GM18517 (cell line): Measurements from ENCODE around the gene ATP6AP1.

Experiments used
- ATAC-seq: cut with Tn5 transposase; IDR thresholded peaks from one replicate; pipeline ENCODE4 v1.9.1; 2021; ENCODE audit warnings: mild to moderate bottlenecking, moderate library complexity; ENCODE audit not compliant: unreplicated experiment

ATP6AP1 gene

DNA sequence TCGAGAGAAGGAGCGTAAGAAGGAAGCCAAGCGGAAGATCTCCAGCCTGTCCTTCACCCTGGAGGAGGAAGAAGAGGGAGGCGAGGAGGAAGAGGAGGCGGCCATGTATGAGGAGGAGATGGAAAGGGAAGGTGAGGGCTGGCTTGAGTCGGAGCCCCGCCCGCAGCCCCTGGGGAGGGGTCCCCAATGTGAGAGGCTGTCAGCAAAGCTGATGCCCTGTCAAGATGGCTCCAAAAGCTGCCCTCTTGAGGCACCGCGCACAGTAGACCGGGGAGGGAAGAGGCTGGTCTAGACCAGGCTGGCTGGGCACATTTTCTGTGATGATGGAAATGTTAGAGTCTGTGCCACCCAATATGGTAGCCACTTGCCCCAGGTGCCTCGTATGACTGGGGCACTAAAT is 18.0 kb downstream of the ATP6AP1 start:
- no peak for ATAC-seq

DNA sequence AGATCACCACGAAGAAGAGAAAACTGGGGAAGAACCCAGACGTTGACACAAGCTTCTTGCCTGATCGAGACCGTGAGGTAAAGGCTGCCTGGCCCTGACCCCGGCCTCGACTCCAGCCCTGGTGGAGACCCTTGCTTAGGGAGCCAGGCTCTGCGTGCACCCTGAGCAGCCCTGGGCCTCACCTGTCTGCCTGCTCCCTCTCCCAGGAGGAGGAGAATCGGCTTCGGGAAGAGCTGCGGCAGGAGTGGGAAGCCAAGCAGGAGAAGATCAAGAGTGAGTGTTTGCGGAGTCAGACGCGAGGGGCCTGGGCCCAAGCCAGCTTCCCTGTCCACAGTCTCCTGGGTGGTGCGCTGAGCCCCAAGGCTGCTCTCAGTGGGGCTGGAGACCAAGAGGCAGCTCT is 20.0 kb downstream of the ATP6AP1 start:
- no peak for ATAC-seq

DNA sequence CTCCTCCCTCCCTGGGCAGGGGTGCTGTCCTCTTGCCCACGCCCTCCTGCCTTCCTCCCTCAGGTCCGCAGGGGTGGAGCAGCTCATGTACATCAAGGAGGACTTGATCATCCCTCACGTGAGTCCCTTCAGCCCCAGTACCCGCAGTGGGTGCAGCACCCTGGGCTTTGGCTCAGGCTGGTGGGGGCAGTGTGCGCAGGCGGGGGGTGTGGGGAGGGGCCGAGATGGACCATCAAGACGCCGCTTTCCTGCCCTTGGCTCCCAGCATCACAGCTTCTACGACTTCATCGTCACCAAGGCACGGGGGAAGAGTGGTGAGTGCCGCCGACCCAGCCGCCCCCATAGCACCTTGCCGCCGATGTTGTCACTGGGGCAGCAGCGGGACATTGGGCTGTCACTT is 21.1 kb downstream of the ATP6AP1 start:
- no peak for ATAC-seq

DNA sequence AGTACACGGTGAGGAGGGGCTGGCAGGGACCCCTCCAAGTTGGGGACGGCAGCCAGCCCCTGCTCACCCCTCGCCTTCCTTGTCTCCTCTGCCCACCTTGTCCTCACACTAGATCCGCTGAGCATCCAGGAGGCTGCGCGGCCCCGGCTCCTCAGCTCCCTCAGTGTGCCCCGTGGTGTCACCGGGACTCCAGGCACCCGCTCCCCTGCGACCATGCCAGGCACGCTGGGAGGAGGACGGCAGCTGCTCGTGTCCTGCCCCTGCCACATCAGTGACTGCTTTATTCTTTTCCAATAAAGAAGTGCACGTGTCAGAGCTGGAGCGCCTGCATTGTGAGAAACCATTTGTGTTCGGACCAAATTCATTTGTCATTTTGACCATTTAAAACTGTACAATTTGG is 21.8 kb downstream of the ATP6AP1 start:
- ATAC-seq: no peak

DNA sequence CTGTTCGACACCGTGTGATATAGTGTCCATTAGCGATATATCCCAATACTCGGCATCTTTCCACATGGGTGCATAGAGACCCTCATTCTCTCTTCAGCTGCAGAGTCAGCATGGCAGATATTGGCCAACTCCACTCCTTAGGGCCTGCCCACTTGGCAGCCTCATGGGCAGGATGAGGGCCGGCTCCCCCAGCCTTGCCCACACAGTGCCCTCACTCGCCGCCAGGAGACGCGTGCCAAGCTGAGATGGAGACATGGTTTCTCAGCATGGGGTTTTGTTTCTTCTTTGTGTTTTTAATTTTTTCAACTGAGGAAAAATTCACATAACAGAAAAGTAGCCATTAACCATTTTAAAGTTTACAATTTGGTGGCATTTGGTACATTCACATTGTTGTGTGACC is 24.3 kb downstream of the ATP6AP1 start:
- no peak for ATAC-seq

DNA sequence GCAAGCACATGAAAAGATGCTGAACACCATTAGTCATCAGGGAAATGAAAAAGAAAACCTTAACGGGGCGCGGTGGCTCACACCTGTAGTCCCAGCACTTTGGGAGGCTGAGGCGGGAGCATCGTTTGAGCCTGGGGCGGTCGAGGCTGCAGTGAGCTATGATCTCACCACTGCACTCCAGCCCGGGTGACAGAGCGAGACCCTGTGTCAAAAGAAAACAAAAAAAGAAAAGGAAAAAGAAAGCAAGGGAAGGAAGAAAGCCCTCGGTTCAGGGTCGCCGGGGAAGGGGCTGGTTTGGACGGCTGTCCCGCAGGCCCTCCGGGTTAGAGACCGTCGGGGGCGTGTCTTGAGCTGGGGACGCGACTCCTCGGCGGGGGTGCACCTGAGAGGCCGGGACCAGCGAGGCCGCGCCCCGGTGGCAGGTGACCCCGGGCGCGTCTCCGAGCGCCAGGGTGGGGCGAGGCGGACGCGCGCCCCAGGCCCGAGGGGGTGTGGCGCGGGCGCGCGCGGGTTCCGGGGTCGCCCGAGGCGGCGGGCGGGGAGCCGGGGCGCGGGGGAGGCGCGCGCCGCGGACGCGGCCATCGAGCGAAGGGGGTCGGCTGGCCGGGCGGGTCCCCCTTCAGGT is 29.1 kb downstream of the ATP6AP1 start:
- ATAC-seq: no peak

DNA sequence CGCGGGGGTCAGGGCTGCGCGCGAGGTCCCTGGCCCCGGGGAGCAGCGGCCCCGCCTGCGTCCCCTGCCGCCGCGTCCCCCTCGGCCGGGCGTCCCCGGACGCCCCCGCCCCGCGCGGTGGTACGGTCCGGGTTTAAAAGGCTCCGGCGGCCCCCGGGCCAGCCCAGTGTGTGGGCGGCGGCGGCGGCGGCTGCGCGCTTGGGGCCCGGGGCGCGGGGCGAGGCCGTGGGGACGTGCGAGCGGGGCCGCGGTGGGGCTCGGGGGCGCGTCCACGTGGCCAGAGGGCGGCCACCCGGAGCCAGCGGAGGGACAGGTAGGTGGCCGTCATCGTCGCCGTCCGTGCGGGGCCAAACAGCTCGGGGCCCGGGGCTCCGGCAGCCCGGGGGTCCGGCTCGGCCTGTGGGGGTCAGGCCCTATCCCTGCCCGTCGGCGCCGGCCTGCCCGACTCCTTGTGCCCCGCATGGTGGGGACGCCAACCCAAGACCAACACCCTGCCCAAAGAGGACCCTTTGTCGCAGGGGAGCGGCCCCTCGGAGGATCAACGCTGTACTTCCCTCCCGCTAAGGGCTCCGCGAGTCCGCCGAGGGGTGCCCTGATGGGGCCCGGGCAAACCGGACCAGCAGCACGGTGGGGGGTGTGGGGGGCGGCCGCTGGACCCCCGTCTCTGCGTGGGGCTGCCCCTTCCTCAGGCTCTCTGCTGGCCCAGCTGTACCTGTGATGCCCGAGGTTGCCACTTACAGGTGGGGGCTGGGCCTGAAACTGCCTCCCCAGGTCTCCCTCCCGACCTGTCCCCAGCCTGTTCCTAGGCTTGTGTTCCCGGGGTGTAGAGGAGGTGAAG is 29.9 kb downstream of the ATP6AP1 start, which contains the start of gene PLXNA3:
PLXNA3 (plus strand) TSS at position 166 of the 838 bp plus-strand sequence. CDS start 1,903 bp downstream, outside the sequence.
- no peak for ATAC-seq

DNA sequence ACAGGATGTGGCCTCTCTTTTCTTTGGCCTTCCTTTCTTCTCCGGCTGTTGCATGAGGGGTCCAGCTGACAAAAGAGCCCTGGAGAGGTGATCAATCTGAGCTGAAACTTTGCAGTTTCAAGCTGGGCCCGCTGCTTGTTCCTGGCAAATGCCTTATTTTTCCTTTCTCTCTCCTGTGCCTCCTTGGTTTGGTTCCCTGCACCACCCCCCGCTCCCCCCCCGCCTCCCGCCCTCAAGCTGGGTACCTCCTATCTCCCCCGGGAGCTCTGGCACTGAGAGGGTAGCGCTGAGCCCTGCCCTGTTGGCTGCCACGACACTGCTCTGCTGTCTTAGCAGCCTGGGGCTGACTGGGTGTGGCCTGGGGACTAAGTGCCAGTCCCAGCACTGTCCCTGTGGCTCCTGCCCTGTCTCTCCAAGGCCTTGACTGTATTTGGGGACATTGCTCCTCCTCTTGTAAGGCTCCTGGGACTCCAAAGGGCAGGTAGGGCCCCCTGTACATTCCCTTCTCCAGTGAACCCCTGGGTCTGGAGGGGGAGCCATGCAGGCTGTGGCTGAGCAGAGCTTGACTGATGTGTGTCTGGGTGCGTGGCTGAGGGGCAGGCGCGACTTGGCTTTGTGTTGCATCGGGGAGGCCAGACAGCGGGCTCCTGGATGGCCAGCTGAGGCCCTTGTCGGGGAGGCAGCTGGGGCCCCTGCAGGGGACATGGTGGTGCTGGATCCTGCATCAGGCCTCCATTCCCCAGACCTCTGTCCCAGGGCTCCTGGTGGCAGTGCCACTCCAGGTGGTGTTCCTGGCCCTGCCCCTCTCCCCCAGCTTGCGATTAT is 30.7 kb downstream of the ATP6AP1 start:
- ATAC-seq: no peak

DNA sequence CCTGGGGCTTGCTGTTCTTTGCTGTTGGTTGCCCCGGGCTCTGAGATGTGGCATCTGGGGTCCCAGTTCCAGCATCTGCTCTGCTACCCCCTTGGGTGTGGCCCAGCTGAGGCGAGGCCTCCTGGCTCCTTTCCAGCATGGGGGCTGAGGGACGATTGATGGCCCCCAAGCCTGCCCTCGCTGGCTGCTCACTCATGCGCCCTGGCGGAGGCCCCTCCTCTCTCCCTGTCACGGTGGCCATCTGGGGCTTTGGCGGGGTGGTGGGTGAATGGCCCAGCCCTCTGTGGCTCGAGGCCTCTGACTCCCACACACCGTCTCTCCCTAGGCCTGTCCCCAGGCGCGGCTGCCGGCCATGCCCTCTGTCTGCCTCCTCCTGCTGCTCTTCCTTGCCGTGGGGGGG is 31.4 kb downstream of the ATP6AP1 start:
- no peak for ATAC-seq

DNA sequence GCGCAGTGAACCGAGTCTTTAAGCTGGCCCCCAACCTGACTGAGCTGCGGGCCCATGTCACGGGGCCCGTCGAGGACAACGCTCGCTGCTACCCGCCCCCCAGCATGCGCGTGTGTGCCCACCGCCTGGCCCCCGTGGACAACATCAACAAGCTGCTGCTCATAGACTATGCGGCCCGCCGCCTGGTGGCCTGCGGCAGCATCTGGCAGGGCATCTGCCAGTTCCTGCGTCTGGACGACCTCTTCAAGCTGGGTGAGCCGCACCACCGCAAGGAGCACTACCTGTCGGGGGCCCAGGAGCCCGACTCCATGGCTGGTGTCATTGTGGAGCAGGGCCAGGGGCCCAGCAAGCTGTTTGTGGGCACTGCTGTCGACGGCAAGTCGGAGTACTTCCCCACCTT is 31.8 kb downstream of the ATP6AP1 start:
- no peak for ATAC-seq

DNA sequence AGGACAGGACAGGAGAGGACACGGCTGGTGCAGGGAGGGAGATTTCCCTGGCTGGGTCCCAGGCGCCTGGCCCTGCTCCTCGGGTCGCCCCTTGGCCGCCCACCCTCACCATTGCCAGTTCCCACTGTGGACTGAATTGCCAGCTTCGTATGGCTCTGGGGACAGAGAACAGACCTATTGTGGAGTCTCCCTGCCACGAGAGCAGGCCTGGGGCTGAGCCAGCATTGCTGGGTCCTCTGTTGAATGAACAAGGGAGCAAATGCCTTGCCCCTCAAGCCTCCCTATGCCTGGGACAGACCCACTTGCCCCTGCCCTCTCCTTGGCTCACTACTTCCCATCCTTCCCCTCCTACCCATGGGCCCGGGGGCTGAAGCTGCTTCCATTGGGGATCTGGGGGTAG is 33.9 kb downstream of the ATP6AP1 start:
- ATAC-seq: no peak

DNA sequence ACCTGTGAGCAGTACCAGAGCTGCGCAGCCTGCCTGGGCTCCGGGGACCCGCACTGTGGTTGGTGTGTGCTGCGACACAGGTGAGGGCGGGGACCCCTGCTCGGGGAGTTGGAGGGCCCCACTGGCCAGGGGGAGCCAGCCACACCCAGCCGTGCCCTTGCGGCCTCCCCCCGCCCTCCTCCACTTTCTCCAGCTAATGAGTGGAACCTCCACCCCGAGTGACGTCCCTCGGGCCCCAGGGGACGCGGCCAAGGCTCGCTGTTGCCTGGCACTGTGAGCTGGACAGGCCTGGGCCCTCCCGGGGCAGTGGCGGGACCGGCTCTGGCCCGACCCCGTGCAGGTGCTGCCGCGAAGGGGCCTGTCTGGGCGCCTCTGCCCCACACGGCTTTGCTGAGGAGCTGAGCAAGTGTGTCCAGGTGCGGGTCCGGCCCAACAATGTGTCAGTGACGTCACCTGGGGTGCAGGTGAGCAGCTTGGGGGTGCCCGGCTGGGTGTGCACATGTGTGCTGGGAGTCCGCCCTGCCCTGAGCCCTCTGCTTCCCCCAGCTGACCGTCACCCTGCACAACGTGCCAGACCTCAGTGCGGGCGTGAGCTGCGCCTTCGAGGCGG is 35.2 kb downstream of the ATP6AP1 start:
- no peak for ATAC-seq

DNA sequence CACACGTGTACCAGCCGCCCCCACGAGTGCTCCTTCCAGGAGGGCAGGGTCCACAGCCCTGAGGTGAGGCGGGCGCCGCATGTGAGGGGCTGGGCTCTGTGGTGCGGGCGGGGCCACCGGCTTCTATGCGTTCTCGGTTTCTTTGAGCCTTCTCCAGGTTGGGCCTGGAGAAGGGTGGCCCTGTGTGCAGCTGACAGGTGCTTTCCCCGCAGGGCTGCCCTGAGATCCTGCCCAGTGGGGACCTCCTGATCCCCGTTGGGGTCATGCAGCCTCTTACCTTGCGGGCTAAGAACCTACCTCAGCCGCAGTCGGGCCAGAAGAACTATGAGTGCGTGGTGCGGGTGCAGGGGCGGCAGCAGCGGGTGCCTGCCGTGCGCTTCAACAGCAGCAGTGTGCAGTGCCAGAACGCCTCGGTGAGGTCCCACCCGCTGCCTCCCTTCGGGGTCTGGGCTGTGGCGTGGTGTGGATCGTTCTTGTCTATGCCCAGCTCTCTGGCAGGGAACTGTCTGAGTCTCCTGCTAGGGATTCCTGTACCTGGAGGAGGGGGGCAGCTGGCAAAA is 36.4 kb downstream of the ATP6AP1 start:
- ATAC-seq: no peak

DNA sequence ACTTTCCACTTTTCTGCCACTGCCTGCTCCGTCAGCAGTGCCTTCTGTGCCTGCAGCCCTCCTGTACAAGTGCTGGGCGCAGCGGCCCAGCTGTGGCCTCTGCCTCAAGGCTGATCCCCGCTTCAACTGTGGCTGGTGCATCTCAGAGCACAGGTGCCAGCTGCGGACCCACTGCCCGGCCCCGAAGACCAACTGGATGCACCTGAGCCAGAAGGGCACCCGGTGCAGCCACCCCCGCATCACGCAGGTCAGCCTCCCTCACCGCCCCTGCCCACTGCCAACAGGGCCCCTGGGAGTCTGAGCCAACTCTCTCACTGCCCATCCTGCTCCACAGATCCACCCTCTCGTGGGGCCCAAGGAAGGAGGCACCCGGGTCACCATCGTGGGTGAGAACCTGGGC is 37.1 kb downstream of the ATP6AP1 start:
- ATAC-seq: no peak

DNA sequence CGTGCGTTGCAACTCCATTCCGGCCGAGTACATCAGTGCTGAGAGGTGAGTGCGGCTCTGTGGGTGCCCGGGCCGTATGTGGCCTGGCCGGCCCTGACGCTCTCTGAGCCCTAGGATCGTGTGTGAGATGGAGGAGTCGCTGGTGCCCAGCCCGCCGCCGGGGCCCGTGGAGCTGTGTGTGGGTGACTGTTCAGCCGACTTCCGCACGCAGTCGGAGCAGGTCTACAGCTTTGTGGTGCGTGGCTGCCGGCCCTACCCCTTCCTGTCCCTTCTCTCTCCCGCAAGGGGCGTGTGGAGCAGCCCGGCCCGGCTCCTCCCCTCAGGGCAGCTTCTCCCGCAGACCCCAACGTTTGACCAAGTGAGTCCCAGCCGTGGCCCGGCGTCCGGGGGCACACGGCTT is 37.6 kb downstream of the ATP6AP1 start:
- ATAC-seq: no peak

DNA sequence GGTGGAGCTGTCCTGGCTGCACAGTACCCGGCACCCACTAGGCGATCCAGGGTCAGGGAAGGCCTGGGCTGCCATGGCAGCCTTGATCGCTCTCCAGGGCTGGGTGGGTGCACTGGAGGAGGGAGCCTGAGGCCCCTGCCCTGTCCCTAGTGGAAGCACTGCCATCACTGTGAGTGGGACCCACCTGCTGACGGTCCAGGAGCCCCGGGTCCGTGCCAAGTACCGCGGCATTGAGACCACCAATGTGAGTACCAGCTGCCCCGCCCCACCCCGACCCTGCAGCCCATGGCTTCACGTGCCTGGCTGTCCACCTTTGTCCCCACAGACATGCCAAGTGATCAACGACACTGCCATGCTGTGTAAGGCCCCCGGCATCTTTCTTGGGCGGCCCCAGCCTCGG is 38.4 kb downstream of the ATP6AP1 start:
- ATAC-seq: no peak

DNA sequence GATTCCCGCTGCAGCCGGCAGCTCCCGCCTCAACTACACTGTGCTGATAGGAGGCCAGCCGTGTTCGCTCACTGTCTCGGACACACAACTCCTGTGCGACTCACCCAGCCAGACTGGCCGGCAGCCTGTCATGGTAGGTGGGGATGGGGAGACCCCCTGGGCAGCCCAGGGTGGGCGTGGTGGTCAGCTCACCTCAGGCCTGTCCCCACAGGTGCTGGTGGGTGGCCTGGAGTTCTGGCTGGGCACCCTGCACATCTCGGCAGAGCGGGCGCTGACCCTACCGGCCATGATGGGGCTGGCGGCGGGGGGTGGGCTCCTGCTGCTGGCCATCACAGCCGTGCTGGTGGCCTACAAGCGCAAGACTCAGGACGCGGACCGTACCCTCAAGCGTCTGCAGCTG is 39.1 kb downstream of the ATP6AP1 start:
- no peak for ATAC-seq

DNA sequence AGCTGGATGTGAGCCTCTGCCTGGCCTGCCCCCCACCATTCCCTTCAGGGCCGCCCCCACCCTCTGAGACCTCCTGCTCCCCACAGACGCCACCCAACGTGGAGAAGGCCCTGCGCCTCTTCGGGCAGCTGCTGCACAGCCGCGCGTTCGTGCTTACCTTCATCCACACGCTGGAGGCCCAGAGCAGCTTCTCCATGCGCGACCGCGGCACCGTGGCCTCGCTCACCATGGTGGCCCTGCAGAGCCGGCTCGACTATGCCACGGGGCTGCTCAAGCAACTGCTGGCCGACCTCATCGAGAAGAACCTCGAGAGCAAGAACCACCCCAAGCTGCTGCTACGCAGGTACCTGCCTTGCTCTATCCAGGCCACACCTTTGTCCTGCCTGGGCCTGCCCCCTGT is 39.7 kb downstream of the ATP6AP1 start:
- ATAC-seq: no peak

DNA sequence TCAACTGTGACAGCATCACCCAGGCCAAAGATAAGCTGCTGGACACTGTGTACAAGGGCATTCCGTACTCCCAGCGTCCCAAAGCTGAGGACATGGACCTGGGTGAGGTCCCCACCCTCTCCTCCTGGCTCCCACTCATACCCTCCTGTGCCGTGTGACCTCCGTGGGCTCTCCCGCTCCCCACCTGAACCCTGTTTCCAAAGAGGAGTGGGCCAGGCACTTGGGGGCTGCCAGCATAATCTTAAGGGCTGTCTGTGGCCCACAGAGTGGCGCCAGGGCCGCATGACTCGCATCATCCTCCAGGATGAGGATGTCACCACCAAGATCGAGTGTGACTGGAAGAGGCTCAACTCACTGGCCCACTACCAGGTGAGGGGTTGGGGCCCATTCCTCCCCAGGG is 40.6 kb downstream of the ATP6AP1 start:
- no peak for ATAC-seq

DNA sequence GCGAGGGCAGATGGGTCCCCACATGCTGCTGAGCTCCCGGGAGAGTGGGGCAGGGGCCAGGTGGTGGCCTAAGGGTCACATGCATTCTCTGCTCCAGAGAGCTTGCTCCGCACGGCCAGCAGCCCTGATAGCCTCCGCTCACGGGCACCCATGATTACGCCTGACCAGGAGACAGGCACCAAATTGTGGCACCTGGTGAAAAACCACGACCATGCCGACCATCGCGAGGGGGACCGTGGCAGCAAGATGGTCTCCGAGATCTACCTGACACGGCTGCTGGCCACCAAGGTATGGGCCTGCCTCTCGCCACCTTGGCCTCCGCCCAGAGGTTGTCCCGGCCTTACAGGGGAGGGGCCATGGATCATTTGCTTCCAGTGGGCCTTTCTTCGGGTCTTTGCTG is 41.4 kb downstream of the ATP6AP1 start:
- no peak for ATAC-seq

DNA sequence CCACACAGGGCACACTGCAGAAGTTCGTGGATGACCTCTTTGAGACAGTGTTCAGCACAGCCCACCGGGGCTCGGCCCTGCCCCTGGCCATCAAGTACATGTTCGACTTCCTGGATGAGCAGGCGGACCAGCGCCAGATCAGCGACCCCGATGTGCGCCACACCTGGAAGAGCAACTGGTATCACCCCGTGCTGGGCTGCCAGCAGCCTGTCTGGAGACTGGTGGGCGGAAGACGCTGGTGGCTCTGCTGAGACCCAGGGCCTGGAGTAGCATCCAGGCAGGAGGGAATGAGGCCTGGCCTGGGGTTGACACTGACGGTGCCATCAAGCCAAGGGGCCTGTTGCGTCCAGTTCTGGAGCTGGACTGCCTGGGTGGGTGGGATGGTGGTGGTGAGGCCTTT is 42.0 kb downstream of the ATP6AP1 start:
- no peak for ATAC-seq
